PC-3 (cell line): ENCODE data around the gene DGUOK.

Experiments used
- EZH2 ChIP-seq: fragments of 300-600 bp; sonication (generic); IDR thresholded peaks from one replicate; pipeline ENCODE4 v1.6.1; 2017; ENCODE audit warnings: antibody characterized with exemption, mild to moderate bottlenecking, low read length; ENCODE audit not compliant: unreplicated experiment
- EZH2phosphoT487 ChIP-seq: fragments of 300-600 bp; sonication (generic); IDR thresholded peaks from 2 replicates; pipeline ENCODE4 v1.6.1; 2018; ENCODE audit warnings: mild to moderate bottlenecking, antibody characterized with exemption, low read length, borderline replicate concordance
- TF ChIP-seq, protein P1 (sequence below): fragments of 300-600 bp; sonication (generic); conservative IDR thresholded peaks from 2 replicates; pipeline ENCODE4 v1.5.1; 2017; ENCODE audit warnings: antibody characterized with exemption, low read depth, mild to moderate bottlenecking, low read length

DNA sequence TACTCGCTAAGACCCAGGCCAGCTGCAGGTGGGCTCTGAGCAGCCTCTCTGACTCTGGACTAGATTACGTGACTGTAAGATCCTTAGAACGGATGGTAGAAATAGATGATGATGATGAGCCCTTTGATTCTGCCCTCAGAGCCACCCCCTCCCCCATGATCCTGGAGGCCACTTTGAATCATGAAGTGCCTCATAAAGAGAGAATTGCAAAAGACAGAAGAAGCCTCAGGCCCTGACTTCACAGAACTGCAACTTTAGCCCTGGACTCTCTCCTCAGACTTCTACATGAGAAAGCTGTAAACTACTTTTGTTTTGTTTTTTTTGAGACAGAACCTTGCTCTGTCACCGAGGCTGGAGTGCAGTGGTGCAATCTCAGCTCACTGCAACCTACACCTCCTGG lies 42.7 kb downstream of the DGUOK start:
- TF ChIP-seq, protein P1, sequence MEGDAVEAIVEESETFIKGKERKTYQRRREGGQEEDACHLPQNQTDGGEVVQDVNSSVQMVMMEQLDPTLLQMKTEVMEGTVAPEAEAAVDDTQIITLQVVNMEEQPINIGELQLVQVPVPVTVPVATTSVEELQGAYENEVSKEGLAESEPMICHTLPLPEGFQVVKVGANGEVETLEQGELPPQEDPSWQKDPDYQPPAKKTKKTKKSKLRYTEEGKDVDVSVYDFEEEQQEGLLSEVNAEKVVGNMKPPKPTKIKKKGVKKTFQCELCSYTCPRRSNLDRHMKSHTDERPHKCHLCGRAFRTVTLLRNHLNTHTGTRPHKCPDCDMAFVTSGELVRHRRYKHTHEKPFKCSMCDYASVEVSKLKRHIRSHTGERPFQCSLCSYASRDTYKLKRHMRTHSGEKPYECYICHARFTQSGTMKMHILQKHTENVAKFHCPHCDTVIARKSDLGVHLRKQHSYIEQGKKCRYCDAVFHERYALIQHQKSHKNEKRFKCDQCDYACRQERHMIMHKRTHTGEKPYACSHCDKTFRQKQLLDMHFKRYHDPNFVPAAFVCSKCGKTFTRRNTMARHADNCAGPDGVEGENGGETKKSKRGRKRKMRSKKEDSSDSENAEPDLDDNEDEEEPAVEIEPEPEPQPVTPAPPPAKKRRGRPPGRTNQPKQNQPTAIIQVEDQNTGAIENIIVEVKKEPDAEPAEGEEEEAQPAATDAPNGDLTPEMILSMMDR, result no peak
- TF ChIP-seq EZH2phosphoT487 (no peak), EZH2 (no peak)
